Measurements from ENCODE around the gene SYN1.
"Not testable (repeated sequence)": the region's sequence is repeated elsewhere in the genome, so short reads cannot be mapped to it uniquely, and the experiment has no call there.

Gene SYN1

DNA sequence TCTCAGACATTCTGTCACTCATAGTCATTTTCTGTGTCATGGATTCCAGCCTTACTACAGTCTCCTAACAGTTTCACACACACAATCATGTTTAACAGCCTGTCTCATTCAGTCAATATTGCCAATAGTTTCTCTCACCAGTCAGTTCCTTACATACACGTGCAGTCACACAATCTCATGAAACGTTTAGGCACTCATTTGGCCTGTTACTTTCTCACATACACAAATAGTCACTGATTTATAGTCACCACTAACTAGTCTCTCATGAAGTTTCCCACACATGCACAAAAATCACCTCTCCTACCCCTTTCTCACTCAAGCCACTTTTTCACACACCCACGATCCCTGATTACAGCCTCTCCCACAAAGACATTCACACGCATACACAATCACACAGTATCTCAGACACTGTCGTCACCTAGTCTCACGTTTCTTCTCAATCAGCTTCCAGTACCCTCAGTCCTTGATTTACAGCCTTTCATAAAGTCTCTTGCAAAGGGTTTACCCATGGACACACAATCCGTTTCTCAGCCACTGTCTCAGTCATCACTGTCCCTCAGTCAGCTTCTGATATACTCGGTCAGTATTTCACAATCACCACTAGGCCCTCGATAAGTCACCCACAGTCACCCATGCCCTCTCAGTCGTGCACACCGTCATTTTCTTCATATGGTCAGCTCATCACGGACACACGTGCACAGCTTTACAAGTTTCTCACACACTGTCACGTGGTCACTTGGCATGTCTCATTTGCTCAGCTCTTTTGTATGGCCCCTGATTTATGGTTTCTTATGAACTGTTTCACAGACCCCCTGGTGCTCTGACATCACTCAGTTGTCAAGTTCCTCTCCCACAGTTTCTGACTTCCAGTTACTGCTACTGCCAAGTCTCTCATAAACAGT lies 14.3 kb upstream of the SYN1 start:
- no peak for DNase-seq

DNA sequence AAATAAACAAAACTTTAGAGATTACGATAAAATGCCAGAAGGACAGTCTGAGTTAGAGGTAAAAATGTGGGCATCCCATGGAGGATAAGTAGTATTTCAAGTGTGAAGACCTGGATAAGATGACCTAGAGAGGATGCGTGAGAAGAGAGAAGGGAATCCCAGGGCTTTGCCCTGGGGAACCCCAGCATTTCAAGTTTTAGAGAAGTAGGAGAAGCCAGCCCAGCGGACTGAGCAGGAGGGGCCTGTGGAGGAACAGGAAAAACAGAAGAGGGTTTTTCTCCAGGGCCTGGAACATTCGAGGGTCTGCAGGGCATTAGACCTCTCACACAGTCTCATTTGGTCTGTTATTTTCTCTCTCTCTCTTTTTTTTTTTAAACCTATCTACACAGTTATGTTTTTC lies 13.0 kb upstream of the SYN1 start:
- DNase-seq: no peak

DNA sequence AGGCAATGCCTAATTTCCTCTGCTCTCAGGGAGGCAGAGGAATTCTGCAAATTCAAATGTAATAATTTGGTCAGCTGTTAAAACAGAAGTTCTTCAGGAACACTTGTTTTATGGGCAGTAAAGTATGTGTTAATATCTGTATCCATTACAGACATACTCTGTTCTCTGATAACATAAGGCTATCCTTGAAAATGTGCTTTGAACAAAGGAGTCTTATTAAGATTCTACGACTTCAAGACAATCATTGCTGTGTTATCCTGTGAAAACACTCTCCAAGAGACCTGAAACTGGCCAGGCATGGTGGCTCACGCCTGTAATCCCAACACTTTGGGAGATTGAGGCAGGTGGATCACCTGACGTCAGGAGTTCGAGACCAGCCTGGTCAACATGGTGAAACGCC lies 12.0 kb upstream of the SYN1 start:
- no peak for DNase-seq

DNA sequence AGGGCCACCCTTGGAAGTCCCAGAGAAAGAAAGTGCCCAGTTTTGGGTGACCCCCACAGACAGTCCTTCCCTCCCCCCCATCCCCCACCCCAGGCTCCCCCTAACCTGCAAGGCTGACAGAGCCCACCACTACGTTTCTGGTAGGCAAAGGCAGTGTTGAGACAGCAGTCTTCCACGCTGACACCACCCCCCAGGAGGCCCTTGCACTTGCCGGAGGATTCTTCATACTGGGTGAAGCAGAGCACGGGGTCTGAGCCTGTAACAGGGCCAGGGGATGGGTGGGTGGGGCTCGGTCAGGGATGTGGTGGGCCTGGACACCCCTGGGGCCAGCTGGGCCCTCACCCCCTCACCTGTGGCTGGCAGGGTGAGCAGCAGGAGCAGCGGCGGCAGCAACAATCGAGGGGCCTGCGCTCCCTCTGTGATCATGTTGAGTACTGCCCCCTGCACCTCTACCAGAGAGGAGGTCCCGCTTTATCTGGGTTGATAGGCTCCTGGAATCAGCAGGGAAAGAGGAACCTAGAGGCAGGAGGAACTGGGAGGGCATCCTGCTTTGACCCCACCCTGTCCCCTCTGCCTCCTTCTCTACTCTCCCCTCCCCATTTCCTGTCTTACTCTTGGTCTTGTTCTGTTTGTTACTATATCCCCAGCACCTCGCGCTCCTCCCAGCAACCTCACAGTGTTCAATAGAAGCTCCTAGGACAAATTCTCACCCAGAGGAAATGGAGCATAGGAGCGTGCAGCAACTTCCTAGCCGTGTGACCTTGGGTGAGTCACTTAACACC lies 10.0 kb upstream of the SYN1 start, which contains the start of gene CFP:
Gene CFP, minus strand, starts transcription at position 512 of the 782 bp plus-strand sequence. Its CDS starts 86 bp downstream, at position 426.
- DNase-seq: no peak

DNA sequence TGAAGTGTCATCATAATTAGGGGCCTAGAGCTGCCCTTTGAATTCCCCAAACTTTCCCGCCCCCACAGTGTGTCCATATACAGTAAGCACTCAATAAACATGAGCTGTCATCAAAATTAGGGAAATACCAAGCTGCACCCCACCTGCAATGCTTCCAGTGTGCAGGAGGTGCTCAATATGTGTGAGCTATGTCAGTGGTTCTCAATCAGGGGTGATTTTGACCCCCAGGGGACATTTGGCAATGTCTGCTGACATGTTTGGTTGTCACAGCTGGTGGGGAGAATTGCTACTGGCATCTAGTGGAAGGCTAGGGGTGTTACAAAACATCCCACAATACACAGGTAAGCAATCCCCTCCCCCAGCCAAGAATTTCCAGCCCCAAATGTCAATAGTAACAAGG lies 9.3 kb upstream of the SYN1 start:
- peak; percentile 3 for DNase-seq

DNA sequence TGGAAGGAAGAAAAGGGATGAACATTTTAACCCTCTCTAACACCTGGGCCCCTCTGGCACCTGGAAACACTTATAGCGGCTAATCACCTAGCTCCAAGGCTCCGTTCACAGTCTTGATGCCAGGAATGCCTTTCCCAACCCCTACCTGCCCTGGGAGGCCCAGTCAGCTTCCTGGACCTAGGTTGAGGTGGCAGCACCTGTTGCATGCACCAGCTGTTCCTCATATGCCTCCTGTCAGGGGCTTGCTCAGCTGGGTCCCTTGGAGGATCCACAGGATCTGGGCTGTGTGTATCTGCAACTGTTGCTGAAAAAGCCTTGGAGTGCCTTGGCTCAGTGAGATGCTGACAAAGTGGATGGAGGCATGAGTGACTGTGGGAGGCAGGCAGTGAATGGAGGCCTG lies 5.7 kb upstream of the SYN1 start:
- peak; percentile 36 for DNase-seq

DNA sequence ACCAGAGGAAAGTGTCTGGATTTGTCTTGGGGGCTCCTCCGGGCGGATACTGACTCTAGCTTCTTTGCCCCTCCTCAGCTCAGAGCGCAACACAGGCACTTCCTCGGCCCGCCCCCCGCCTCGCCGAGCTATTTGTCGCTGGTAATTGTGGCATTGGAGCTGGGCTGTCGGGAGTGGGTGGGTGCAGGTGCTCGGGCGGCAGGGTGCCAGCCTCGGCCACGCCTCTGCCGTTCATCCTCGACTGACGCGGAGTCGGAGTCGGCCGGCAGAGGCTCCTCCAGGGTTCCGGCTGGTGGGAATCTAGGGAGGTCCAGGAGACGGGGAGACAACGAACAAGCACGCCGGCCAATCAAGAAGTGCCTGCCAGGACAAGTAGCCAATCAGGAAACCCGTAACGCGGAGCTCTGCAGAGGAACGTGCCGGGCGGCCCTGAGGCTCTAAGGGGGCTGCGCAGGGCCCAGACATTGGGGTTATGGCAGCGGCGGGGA lies 3.9 kb upstream of the SYN1 start:
- DNase-seq: peak; percentile 92

DNA sequence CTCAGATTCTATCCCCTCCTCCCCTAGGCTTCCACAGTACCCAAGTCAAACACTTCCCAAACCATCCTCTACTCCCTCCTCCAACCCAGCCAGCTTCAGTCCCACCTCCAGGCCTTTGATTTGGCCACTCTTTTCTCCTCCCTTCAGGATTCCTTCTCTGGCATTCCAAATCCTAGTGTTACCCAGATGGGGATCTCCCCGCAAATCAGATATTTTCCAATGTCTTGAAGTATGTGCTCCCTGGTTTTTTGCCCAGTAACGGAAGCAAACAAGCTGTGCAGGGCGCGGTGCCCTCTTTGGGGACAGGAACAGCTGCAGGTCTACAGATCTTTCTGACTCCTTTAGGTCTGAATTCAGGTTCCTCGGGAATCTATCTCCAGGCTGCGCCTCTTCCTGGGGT lies 2.2 kb upstream of the SYN1 start:
- DNase-seq: no peak

DNA sequence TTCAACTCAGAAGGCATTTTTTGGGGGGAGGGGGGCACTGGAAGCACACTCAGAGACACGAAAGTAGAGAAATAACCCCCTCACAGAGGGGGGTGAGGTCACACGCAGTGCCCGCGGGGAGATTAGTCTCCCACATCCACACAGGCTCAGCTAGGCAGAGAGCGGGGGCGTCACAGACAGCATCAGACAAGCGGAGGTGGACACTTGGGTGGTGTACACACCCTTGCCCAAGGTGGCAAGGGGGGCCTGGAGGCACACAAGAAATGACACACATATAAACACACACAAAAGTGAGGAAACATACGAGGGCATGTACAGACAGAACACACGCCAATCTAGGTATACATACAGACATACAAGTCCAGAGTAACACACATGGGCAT lies 637 bp upstream of the SYN1 start:
- no peak for DNase-seq

DNA sequence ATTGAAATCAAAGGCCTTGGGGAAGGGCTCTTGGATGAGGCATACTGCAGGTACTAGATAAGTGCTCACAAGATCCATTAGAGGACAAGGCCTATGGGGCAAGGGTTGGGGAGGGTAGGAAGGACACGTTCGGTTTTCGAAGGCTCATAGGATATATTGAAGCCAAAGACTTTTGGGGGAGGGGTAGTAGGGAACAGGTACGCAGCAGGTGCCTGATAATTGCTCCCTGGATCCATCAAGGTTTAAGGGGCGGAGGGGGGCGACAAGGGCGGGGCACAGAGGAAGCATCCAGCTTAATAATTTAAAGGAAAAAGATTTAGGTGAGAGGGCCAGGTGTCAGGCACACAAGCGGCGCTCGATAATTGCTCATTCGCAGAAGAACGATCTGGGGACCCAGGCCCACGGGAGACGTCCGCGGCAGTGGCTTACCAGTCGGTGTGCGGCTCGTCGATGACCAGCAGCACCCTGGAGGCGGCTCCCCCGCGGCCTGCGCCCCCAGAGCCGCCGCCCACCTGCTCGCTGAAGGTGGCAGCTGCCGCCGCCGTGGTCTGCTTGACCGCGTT lies 653 bp downstream of the SYN1 start:
- no peak for DNase-seq

DNA sequence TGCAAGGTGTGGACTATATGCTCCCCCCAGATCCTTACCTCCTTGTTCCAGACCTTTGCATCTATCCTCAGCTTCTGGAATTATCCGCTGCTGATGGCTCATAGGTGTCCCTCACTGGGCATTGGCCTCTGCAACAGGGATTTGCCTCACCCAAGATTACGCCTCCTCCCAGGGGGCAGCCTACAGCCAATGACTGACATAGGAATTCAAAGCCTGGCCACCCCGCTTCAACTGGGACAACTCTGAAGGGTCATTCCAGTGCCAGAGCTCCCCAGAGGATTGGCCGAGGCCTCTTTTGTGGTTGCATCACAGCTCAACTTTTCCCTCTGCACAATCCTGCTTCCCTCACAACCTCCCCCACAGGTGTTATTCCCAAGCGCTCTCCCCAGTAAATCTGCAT lies 5.0 kb downstream of the SYN1 start:
- no peak for DNase-seq

DNA sequence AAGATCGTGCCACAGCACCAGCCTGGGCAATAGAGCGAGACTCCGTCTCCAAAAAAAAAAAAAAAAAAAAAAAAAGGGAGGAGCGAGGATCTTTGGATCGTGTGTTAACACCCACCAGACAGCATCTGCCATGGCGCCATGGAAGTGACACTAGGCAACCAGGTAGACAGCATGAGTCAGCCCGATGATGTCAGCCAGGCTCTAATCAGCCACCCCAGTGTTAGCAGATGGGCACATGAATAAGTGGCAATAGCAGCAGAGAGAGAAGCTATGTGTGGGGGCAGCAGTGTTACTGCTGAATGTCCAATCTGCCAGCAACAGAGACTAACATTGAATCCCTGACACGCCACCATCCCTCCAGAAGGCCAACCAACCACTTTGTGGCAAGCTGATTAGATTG lies 6.6 kb downstream of the SYN1 start:
- peak; percentile 20 for DNase-seq

DNA sequence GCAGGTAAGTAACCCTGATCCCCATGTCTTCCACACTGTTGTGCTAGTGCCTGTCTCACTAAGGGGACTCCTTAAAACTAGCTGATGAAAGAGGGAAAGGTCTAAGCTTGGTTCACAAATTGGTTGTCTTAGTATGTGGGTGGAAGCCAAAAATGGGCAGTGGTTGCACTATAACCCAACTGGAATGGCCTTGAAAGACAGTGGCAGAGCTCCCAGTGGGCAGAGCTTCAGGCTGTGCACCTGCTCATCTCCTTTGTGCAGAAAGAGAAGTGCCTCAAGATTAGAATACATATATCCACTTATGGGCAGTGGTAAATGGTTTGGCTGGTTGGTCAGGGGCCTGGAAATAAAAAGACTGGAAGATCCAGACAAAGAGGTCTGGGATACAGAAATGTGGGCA lies 7.2 kb downstream of the SYN1 start:
- DNase-seq: no peak

DNA sequence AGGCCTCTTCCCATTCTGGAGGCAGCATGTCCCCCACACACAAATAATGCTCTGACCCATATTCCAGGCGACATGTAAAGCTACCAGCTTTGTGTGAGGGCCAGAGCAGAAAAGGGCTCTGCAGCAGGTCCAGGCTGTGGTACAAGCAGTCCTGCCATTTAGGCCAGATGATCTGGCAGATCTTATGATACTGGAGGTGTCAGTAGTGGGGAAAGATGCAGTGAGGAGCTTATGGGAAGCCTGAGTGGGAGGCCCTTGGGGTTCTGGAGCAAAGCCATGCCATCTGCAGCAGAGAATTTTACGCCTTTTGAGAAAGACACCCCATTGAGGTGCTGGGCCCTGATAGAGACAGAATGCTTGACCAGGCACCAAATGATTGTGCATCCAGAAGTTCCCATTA lies 7.7 kb downstream of the SYN1 start:
- DNase-seq: no peak

DNA sequence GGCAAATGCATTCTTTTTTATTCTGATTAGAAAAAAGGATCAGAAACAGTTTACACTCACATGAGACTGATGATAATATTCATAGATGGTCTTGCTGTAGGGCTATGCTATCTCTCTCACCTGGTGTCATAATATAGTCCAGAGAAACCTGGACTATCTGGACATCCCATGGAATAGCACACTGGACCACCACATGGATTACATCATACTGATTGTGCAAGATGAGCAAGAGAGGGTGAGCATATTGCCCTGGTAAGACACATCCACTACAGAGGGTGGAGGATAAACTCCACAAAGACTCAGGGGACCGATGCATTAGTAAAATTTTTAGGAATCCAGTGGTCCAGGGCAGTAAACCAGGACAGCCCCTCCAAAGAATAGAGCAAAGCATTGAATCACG lies 8.2 kb downstream of the SYN1 start:
- no peak for DNase-seq

DNA sequence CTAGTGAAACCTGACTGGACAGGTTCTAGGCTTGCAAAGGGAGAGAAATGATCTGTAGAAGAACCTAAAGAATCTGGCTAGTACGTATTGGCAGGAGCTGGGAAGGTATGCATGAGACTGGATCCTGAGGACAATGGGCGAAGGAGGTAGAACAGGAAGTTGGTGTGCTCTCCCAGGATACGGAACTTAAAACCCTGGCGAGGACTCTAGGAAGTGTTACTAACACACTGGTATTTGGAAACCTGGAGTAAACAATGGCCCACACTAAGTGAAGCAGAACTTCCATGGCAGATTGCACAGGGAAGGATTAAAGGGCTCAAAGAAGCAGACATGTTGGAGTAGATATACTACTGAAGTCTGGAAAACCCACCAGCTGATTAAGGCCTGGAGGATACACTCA lies 9.1 kb downstream of the SYN1 start:
- DNase-seq: no peak

DNA sequence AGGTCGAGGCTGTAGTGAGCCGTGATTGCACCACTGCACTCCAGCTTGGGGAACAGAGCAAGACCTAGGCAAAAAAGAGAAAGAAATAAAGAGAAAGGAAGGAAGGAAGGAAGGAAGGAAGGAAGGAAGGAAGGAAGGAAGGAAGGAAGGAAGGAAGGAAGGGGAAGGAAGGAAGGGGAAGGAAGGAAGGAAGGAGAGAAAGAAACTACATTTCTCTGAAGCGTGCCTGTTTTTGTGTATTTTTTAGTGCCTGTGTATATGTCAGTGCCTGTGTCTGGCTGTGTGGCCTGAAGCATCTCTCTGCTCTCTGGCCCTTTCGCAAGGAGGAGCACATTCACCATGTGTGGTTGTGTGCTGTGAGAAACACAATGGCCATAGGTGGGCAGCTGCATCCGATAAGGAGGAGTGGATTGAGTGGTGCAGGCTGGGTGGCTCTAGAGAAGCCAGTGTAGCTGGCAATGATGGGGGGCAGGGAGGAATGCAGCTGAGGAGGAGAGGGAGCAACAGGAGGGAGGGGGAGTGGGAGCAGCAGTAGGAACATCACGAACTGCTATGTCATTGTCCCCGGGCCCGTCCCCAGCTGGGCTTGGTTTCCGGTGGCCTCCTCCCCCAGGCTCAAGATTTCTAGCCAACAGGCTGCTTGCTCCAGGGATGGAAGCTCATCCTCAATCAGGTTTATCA lies 11.4 kb downstream of the SYN1 start:
- DNase-seq: no peak

DNA sequence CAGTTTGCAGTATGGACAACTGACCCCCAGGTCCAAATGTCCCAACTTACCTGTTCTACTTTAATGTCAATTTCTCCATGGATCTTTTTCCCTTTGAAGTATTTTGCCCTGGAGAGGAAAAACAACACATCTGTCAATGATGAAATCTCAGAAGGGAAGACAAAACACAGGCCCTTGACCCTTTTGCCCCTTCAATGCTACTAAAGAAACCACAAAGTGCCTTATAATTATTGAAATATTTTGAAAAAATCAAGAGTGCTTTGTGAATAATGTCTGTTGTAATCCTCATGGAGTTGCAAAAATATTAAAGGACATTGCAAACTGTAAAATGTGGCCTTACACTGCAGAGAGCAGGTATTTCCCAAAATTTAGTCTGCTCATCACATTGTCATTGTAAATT lies 12.6 kb downstream of the SYN1 start:
- no peak for DNase-seq

DNA sequence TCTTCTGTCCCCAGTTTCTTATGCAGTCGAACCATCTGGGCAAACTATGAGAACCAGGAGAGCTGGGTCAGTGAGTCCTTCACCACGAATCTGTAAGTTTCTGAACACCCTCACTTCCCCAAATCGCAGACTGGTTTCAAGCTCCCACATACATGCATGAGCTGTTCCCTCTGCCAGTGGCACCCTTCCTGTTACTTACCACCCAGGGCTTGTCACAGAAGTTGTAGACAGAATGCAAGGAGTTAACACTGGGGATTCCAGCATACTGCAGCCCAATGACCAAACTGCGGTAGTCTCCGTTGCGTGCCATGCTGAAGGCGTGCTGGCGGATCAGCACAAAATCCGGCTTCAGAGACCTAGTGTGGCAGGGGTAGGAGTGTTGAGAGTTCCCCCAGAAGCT lies 14.6 kb downstream of the SYN1 start:
- DNase-seq: no peak

DNA sequence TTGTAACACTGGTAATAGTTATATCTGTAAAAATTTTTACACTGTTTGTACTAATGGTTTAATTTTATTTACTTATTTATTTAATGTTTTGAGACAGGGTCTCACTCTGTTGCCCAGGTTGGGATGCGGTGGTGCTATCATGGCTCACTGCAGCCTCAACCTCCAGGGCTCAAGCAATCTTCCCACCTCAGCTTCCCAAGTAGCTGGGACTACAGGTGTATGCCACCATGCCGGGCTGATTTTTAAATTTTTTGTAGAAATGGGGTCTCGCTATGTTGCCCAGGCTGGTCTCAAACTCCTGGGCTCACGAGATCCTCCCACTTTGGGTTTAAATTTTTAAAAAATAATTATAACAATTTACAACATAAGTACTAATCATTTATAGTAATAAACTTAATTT lies 16.5 kb downstream of the SYN1 start:
- not testable (repeated sequence) for DNase-seq

DNA sequence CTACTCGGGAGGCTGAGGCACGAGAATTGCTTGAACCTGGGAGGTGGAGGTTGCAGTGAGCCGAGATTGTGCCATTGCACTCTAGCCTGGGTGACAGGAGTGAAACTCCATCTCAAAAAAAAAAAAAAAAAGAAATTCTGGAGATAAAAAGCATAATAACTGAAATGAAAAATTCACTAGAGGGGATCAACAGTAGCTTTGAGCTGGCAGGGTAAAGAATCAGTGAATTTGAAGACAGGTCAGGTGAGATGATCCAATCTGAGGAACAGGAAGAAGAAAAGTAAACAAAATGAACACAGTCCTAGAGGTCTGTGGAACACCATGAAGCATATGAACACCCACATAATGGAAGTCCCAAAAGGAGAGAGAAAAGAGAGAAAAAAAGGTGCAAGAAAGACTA lies 22.4 kb downstream of the SYN1 start:
- DNase-seq: no peak

DNA sequence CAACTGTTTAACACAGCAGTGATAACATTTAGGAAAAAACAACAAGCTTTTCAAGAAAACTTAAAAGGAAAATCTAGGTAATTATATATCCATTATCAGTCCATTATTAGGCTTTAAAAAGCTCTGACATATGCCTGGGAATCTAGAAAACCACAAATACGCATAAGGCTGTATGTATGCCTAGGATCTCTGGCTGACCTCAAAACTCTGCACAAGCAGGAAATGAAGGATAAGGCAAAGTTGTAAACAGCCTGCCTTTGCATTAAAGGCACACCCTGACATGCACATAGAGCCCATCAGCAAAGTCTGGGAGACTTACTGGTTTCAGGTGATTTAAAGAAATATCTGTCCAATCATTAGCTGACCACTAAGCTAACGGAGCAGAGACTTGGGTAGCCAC lies 23.4 kb downstream of the SYN1 start:
- no peak for DNase-seq

DNA sequence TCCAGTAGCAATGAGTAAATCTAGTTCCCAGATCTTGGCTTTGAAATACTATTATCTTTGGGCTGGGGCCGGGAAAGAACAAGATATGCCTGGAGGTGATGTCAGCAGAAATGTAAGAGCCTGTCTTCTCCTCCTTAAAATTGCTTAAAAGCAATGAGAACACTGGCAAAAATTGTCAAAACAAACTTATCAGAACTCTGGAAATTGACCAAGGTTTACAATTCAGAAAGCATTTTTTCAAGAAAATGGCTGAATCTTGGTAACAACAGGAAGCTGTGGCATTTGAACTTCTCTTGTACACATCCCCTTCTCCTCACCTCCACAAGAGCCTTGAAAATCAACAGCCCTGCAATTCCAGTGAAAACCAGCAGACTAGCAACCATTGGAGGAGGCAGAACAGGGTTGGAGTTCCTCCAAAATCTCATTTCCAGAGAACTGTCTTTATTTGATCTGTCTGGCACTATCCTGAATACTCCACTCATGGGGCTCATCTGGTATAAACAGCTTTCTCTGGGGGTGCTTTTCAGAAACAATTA lies 23.9 kb downstream of the SYN1 start:
- DNase-seq: no peak

Data from NCI-H82 (cell line).